ENCODE results near the gene MED7. TPM values are rescaled to one million over a fixed set of nuclear protein-coding genes. Genes with fewer than 3 reads are reported as not detected.
A peak's percentile ranks its signal among the peaks of the same experiment; 100 is the strongest.

Gene MED7
- total and polyA plus RNA-seq, 12 donors, result 7.3 to 11.5 (median 9.3) TPM

GRCh38 chr5:157172403-157172802, 29.7 kb upstream of the MED7 start:
- intact Hi-C loops (cut with DNase I), result no loop called here
- Histone ChIP-seq H3K4me3 (no peak overlapping the region), H3K27ac (peak overlapping the region in 1 of 10 donors; percentile 12), H3K9me3 (no peaks in the 10 kb centered on the region), H3K27me3 (peaks cover 0 to 15% (median 4%) of the 10 kb centered on the region in 7 donors), H3K36me3 (no peaks in the 10 kb centered on the region), H3K4me1 (no peaks in the 10 kb centered on the region)
- no peak for ATAC-seq
- TF ChIP-seq, protein P1, sequence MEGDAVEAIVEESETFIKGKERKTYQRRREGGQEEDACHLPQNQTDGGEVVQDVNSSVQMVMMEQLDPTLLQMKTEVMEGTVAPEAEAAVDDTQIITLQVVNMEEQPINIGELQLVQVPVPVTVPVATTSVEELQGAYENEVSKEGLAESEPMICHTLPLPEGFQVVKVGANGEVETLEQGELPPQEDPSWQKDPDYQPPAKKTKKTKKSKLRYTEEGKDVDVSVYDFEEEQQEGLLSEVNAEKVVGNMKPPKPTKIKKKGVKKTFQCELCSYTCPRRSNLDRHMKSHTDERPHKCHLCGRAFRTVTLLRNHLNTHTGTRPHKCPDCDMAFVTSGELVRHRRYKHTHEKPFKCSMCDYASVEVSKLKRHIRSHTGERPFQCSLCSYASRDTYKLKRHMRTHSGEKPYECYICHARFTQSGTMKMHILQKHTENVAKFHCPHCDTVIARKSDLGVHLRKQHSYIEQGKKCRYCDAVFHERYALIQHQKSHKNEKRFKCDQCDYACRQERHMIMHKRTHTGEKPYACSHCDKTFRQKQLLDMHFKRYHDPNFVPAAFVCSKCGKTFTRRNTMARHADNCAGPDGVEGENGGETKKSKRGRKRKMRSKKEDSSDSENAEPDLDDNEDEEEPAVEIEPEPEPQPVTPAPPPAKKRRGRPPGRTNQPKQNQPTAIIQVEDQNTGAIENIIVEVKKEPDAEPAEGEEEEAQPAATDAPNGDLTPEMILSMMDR (IDR thresholded peaks at IDR 0.05), result no peak
- no peak for DNase-seq
- WGBS, 2 donors, result 47 to 52% methylated on average over 2 of the region's 2 CpGs

GRCh38 chr5:157168286-157168685, 25.6 kb upstream of the MED7 start:
- no peaks in the 10 kb centered on the region for H3K36me3 ChIP-seq
- peaks cover 0 to 21% (median 7%) of the 10 kb centered on the region in 7 donors for H3K27me3 ChIP-seq
- no peak overlapping the region for H3K4me3 ChIP-seq
- H3K9me3 ChIP-seq, result no peaks in the 10 kb centered on the region
- WGBS, 2 donors, result 96 to 97% methylated on average over 5 of the region's 5 CpGs
- H3K27ac ChIP-seq, result no peak overlapping the region
- TF ChIP-seq, protein P1 (IDR thresholded peaks at IDR 0.05), result no peak
- DNase-seq, result no peak
- ATAC-seq, result no peak
- intact Hi-C loops (cut with DNase I), result loop anchor here in 1 of 10 donors (10.0 kb wide), 1 partner anchor 77 kb away; no protein-coding TSS in a partner anchor
- H3K4me1 ChIP-seq, result no peaks in the 10 kb centered on the region

- H3K27me3 ChIP-seq, result peaks cover 0 to 23% (median 12%) of the 10 kb centered on the region in 7 donors
- H3K27ac ChIP-seq, result no peak overlapping the region
- no peaks in the 10 kb centered on the region for H3K9me3 ChIP-seq
- 59 to 60% methylated on average over 4 of the region's 4 CpGs for WGBS, 2 donors
- H3K4me1 ChIP-seq, result no peaks in the 10 kb centered on the region
- intact Hi-C loops (cut with DNase I), result loop anchor here in 1 of 10 donors (10.0 kb wide), 1 partner anchor 78 kb away; no protein-coding TSS in a partner anchor
- no peaks in the 10 kb centered on the region for H3K36me3 ChIP-seq
- ATAC-seq (no peak), DNase-seq (no peak)
- TF ChIP-seq, protein P1 (IDR thresholded peaks at IDR 0.05), result no peak
- H3K4me3 ChIP-seq, result no peak overlapping the region
These were observed 24.6 kb upstream of the MED7 start for GRCh38 chr5:157167214-157167621.

DNA sequence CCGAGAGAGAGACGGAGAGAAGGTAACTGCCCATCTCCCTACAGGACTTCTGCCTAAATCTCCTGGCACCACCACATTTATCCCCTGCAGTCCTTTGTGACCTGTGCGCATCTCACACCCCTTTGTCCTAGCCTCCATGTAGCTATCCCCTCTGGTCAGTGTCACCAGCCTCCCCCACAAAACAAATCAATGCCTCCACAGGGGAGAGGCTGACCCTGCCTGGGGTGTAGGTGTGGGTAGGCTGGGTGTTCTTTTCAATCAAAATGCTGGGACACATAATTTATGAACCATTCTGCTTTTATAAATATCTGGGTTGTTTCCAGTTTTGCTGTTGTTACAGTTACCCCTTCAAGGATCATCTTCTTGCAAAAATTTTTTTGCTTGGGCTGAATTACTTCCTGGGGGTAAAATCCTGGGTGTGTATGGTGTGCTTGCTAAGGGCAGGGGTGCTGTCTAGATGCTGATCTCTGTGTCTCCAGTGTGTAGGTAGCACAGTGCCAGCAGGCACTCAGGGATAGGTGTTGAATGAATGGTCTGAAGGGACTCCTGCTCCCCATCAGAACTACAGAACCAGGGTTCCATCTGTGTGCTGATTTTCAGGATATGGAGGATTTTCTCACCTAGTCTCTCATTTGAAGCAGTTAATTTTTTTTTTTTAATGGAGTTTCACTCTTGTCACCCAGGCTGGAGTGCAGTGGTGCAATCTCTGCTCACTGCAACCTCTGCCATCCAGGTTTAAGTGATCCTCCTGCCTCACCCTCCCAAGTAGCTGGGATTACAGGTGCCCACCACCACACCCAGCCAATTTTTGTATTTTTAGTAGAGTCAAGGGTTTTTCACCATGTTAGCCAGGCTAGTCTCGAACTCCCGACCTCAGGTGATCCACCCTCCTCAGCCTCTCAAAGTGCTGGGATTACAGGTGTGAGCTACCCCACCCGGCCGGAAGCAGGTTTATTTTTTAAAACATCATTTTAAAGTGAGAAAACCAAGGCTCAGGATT, 23.8 kb upstream of the MED7 start, which contains the start of gene GARIN3:
GARIN3 (minus strand) TSS at position 51 of the 1,000 bp plus-strand sequence. CDS start 96 bp downstream, outside the sequence.
- Histone ChIP-seq H3K4me1 (no peaks in the 10 kb centered on the region), H3K36me3 (no peaks in the 10 kb centered on the region), H3K27ac (no peak within 1 kb of the TSS), H3K9me3 (no peaks in the 10 kb centered on the region), H3K27me3 (peaks cover 0 to 26% (median 12%) of the 10 kb centered on the region in 7 donors), H3K4me3 (no peak within 1 kb of the TSS)
- intact Hi-C loops (cut with DNase I), result loop anchor here in 1 of 10 donors (10.0 kb wide), 1 partner anchor 78 kb away; no protein-coding TSS in a partner anchor
- 90% methylated on average over 7 of the region's 7 CpGs for WGBS, 2 donors
- DNase-seq (no peak), ATAC-seq (no peak)
- TF ChIP-seq, protein P1 (IDR thresholded peaks at IDR 0.05), result no peak

Data from heart right ventricle (tissue), 16 donors.